ENCODE results near the gene SNRPA1. TPM values are rescaled to one million over a fixed set of nuclear protein-coding genes. Genes with fewer than 3 reads are reported as not detected.
"Not testable (repeated sequence)": the region's sequence is repeated elsewhere in the genome, so short reads cannot be mapped to it uniquely, and the experiment has no call there.

SNRPA1 gene
- total and polyA plus RNA-seq, 3 donors from 2014 or later = 91.0 to 121 (median 91.1) TPM

GRCh38 chr15:101293122-101293521, 1.9 kb downstream of the SNRPA1 start:
- Histone ChIP-seq H3K27ac (peak overlapping the region; percentile 93 to 94), H3K4me1 (peaks cover 14% of the 10 kb centered on the region), H3K4me3 (peak overlapping the region; percentile 94 to 98), H3K9me3 (no peaks in the 10 kb centered on the region), H3K27me3 (no peaks in the 10 kb centered on the region), H3K36me3 (ENCODE audit: low read depth, missing control alignments) (no peaks in the 10 kb centered on the region)
- WGBS, 2 donors = 47 to 49% methylated on average over 10 of the region's 10 CpGs
- DNase-seq = no peak
- no peak for TF ChIP-seq POLR2A (IDR thresholded peaks at IDR 0.05)
- TF ChIP-seq CTCF (IDR thresholded peaks at IDR 0.05) = no peak
- intact Hi-C loops (cut with DNase I; ENCODE audit: low total_unique reads) = loop anchor here (10.0 kb wide), 1 partner anchor 352 kb away; no protein-coding TSS in a partner anchor

- Histone ChIP-seq H3K27ac (peak overlapping the region in 1 of 2 donors; percentile 43), H3K9me3 (no peaks in the 10 kb centered on the region), H3K27me3 (no peaks in the 10 kb centered on the region), H3K4me1 (peaks cover 22% of the 10 kb centered on the region), H3K4me3 (no peak overlapping the region), H3K36me3 (ENCODE audit: low read depth, missing control alignments) (no peaks in the 10 kb centered on the region)
- DNase-seq = peak; percentile 20
- WGBS, 2 donors = 64 to 67% methylated on average over 8 of the region's 8 CpGs
- TF ChIP-seq CTCF (IDR thresholded peaks at IDR 0.05) (peak; percentile 52 to 57 (median 55)), POLR2A (IDR thresholded peaks at IDR 0.05) (no peak)
- intact Hi-C loops (cut with DNase I; ENCODE audit: low total_unique reads) = no loop called here
Measured at GRCh38 chr15:101288905-101289513, 6.0 kb downstream of the SNRPA1 start.

GRCh38 chr15:101287342-101287741, 7.7 kb downstream of the SNRPA1 start:
- H3K4me3 ChIP-seq; H3K36me3 ChIP-seq (ENCODE audit: low read depth, missing control alignments); DNase-seq; H3K9me3 ChIP-seq; H3K27me3 ChIP-seq; intact Hi-C loops (cut with DNase I; ENCODE audit: low total_unique reads): not testable (repeated sequence)
- Histone ChIP-seq H3K27ac (peak overlapping the region; percentile 16 to 29), H3K4me1 (peaks cover 21% of the 10 kb centered on the region)
- WGBS, 2 donors = 85% methylated on average over 6 of the region's 6 CpGs

- H3K36me3 ChIP-seq (ENCODE audit: low read depth, missing control alignments) = no peaks in the 10 kb centered on the region
- 79 to 83% methylated on average over 9 of the region's 9 CpGs for WGBS, 2 donors
Measured at GRCh38 chr15:101286471-101287114, 8.5 kb downstream of the SNRPA1 start.

More at GRCh38 chr15:101286471-101287114, 8.5 kb downstream of the SNRPA1 start:
- H3K9me3 ChIP-seq = no peaks in the 10 kb centered on the region
- no peaks in the 10 kb centered on the region for H3K27me3 ChIP-seq
- peaks cover 21% of the 10 kb centered on the region for H3K4me1 ChIP-seq
- no peak overlapping the region for H3K4me3 ChIP-seq
- DNase-seq = peak; percentile 14
- H3K27ac ChIP-seq = peak overlapping the region; percentile 16 to 29
- intact Hi-C loops (cut with DNase I; ENCODE audit: low total_unique reads) = no loop called here
- TF ChIP-seq POLR2A (IDR thresholded peaks at IDR 0.05) (no peak), CTCF (IDR thresholded peaks at IDR 0.05) (no peak)

Data from testis (tissue), 3 donors.